Measurements from ENCODE around the gene KDR. TPM values are rescaled to one million over a fixed set of nuclear protein-coding genes. Genes with fewer than 3 reads are reported as not detected.

The KDR gene
- total RNA-seq (2022), result 0.09 TPM in 1 of 2 replicates, not detected in the other
- Bru-seq, nascent RNA, result not detected
- BruChase-seq, experiment 1, labeled RNA remaining after a 6-hour chase, result percentile 2 among the genes with signal in this experiment
- percentile 5 among the genes with signal in this experiment for BruChase-seq, experiment 2, labeled RNA remaining after a 2-hour chase
- long read RNA-seq, result 0 reads

GRCh38 chr4:55125087-55125721 lies at the start of gene KDR:
Gene KDR (minus strand): TSS chr4:55125595. CDS start chr4:55125293, 302 bp downstream.
- intact Hi-C loops (cut with micrococcal nuclease; ENCODE audit: unreplicated experiment), result no loop called here
- no TSS peak for BruUV-seq (replicated peaks)
- no peak for TF ChIP-seq CTCF (IDR thresholded peaks at IDR 0.05; ENCODE audit: unreplicated experiment)
- CTCF ChIA-PET, result no interaction called here
- Mint-ChIP-seq H3K27ac (ENCODE audit: unreplicated experiment) (no peak within 1 kb of the TSS), H3K4me3 (ENCODE audit: low read depth, unreplicated experiment) (peak within 1 kb of the TSS; percentile 57), H3K4me1 (ENCODE audit: low read depth, unreplicated experiment) (no peaks in the 10 kb centered on the region), H3K27me3 (ENCODE audit: unreplicated experiment) (no peaks in the 10 kb centered on the region), H3K36me3 (ENCODE audit: insufficient read depth, unreplicated experiment) (no peaks in the 10 kb centered on the region), H3K9me3 (ENCODE audit: low read depth, unreplicated experiment) (no peaks in the 10 kb centered on the region)
- peak; percentile 17 for DNase-seq

DNA sequence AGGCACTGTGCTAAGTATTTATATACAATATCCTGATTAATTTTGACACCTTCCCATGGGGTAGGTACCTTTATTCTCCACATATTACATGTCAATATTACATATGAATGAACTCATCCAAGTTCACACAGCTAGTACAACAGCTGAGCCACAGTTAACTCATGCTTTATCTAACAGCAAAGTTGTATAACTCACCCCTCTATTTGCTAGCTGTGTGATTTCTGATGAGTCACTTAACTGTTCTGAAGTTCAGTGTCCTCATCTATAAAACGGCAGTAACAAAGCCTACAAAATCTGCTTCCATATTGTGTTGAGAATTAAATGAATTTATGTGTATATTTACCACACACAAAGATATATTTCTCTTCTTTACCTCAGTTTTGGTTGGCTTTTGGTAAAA lies 48.2 kb upstream of the KDR start:
- no peaks in the 10 kb centered on the region for H3K27me3 Mint-ChIP-seq (ENCODE audit: unreplicated experiment)
- peak overlapping the region; percentile 89 for H3K27ac Mint-ChIP-seq (ENCODE audit: unreplicated experiment)
- CTCF ChIA-PET, result interaction anchor here (0.7 to 1.6 kb wide), 2 partner anchors 11 to 175 kb away, joined by 3 to 8 read pairs; no protein-coding TSS in a partner anchor
- no peak for TF ChIP-seq CTCF (IDR thresholded peaks at IDR 0.05; ENCODE audit: unreplicated experiment)
- intact Hi-C loops (cut with micrococcal nuclease; ENCODE audit: unreplicated experiment), result no loop called here
- peaks cover 4% of the 10 kb centered on the region for H3K36me3 Mint-ChIP-seq (ENCODE audit: insufficient read depth, unreplicated experiment)
- no peak overlapping the region for H3K4me3 Mint-ChIP-seq (ENCODE audit: low read depth, unreplicated experiment)
- BruUV-seq (replicated peaks), result no TSS peak
- no peak for DNase-seq
- no peaks in the 10 kb centered on the region for H3K9me3 Mint-ChIP-seq (ENCODE audit: low read depth, unreplicated experiment)
- peaks cover 35% of the 10 kb centered on the region for H3K4me1 Mint-ChIP-seq (ENCODE audit: low read depth, unreplicated experiment)

- no TSS peak for BruUV-seq (replicated peaks)
- CTCF ChIA-PET, result interaction anchor here (0.6 to 1.6 kb wide), 2 partner anchors 10 to 12 kb away, joined by 3 to 8 read pairs; no protein-coding TSS in a partner anchor
- H3K9me3 Mint-ChIP-seq (ENCODE audit: low read depth, unreplicated experiment), result no peaks in the 10 kb centered on the region
- H3K27ac Mint-ChIP-seq (ENCODE audit: unreplicated experiment), result peak overlapping the region; percentile 89
- H3K36me3 Mint-ChIP-seq (ENCODE audit: insufficient read depth, unreplicated experiment), result peaks cover 4% of the 10 kb centered on the region
- intact Hi-C loops (cut with micrococcal nuclease; ENCODE audit: unreplicated experiment), result no loop called here
- H3K27me3 Mint-ChIP-seq (ENCODE audit: unreplicated experiment), result no peaks in the 10 kb centered on the region
- H3K4me3 Mint-ChIP-seq (ENCODE audit: low read depth, unreplicated experiment), result no peak overlapping the region
- peak; percentile 24 for DNase-seq
- no peak for TF ChIP-seq CTCF (IDR thresholded peaks at IDR 0.05; ENCODE audit: unreplicated experiment)
- H3K4me1 Mint-ChIP-seq (ENCODE audit: low read depth, unreplicated experiment), result peaks cover 35% of the 10 kb centered on the region
Observed at GRCh38 chr4:55172694-55173287, 47.4 kb upstream of the KDR start.

GRCh38 chr4:55170462-55170861 lies 45.1 kb upstream of the KDR start:
- CTCF ChIA-PET, result interaction anchor here (1.9 kb wide), 1 partner anchor 14 kb away, joined by 11 read pairs; no protein-coding TSS in a partner anchor
- intact Hi-C loops (cut with micrococcal nuclease; ENCODE audit: unreplicated experiment), result no loop called here
- H3K9me3 Mint-ChIP-seq (ENCODE audit: low read depth, unreplicated experiment), result no peaks in the 10 kb centered on the region
- H3K4me3 Mint-ChIP-seq (ENCODE audit: low read depth, unreplicated experiment), result no peak overlapping the region
- no peak for TF ChIP-seq CTCF (IDR thresholded peaks at IDR 0.05; ENCODE audit: unreplicated experiment)
- DNase-seq, result no peak
- H3K27me3 Mint-ChIP-seq (ENCODE audit: unreplicated experiment), result no peaks in the 10 kb centered on the region
- H3K36me3 Mint-ChIP-seq (ENCODE audit: insufficient read depth, unreplicated experiment), result no peaks in the 10 kb centered on the region
- BruUV-seq (replicated peaks), result no TSS peak
- peaks cover 33% of the 10 kb centered on the region for H3K4me1 Mint-ChIP-seq (ENCODE audit: low read depth, unreplicated experiment)
- H3K27ac Mint-ChIP-seq (ENCODE audit: unreplicated experiment), result no peak overlapping the region
